ENCODE results near the gene CASP10. TPM values are rescaled to one million over a fixed set of nuclear protein-coding genes. Genes with fewer than 3 reads are reported as not detected.
A peak's percentile ranks its signal among the peaks of the same experiment; 100 is the strongest.

CASP10 gene
- total RNA-seq, 2 donors from 2014 or later = 3.0 to 6.0 TPM

DNA sequence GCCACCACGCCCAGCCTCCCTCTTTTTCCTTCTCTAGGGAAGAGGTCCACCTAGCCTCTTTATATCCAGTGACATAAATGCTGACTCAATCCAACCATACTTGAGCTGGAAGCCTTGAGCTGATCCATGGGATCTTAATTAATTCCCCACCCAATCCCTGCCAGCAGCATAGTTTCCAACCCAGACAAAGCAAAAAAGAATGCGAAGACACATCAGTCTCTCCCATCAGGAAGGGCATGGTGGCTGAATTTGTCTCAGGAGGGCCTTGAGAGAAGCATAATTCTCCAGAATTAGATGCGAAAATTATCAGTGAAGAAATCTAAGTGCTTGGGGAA lies 22.5 kb downstream of the CASP10 start:
- H3K4me3 ChIP-seq = no peak overlapping the region
- no peaks in the 10 kb centered on the region for H3K4me1 ChIP-seq
- peaks cover 0 to under 1% of the 10 kb centered on the region in 2 donors for H3K36me3 ChIP-seq (replicated peaks in 1 of 2; ENCODE audit: insufficient read depth in 1 of 2, low read depth in 2 of 2)
- WGBS, 2 donors = 80 to 84% methylated on average over 3 of the region's 3 CpGs
- no peak for ATAC-seq
- H3K27ac ChIP-seq = no peak overlapping the region
- no peak for DNase-seq
- H3K27me3 ChIP-seq = no peaks in the 10 kb centered on the region
- no peaks in the 10 kb centered on the region for H3K9me3 ChIP-seq
- intact Hi-C loops (cut with DNase I) = no loop called here
- TF ChIP-seq, protein P1, sequence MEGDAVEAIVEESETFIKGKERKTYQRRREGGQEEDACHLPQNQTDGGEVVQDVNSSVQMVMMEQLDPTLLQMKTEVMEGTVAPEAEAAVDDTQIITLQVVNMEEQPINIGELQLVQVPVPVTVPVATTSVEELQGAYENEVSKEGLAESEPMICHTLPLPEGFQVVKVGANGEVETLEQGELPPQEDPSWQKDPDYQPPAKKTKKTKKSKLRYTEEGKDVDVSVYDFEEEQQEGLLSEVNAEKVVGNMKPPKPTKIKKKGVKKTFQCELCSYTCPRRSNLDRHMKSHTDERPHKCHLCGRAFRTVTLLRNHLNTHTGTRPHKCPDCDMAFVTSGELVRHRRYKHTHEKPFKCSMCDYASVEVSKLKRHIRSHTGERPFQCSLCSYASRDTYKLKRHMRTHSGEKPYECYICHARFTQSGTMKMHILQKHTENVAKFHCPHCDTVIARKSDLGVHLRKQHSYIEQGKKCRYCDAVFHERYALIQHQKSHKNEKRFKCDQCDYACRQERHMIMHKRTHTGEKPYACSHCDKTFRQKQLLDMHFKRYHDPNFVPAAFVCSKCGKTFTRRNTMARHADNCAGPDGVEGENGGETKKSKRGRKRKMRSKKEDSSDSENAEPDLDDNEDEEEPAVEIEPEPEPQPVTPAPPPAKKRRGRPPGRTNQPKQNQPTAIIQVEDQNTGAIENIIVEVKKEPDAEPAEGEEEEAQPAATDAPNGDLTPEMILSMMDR (IDR thresholded peaks at IDR 0.05) = no peak
- no peak for TF ChIP-seq POLR2A (IDR thresholded peaks at IDR 0.05)

DNA sequence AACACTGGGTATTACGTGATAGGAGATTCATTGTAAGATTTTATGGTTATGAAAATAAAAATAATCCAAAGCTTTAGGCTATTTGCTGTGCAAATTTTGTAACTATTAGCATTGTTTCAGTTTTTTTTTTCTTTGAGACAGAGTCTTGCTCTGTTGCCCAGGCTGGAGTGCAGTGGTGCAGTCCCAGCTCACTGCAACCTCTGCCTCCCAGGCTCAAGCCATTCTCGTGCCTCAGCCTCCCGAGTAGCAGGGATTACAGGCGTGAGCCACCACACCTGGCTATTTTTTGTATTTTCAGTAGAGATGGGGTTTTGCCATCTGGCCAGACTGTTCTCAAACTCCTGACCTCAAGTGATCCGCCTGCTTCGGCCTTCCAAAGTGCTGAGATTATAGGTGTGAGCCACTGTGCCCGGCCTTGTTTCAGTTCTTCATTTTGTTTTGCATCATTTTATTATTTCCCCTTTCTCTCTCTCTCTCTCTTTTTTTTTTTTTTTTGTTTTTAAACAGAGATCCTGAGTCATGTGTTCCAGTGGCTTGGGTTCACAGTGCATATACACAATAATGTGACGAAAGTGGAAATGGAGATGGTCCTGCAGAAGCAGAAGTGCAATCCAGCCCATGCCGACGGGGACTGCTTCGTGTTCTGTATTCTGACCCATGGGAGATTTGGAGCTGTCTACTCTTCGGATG lies 25.8 kb downstream of the CASP10 start:
- whole genome bisulfite sequencing, 2 donors = 89 to 91% methylated on average over 12 of the region's 12 CpGs

DNA sequence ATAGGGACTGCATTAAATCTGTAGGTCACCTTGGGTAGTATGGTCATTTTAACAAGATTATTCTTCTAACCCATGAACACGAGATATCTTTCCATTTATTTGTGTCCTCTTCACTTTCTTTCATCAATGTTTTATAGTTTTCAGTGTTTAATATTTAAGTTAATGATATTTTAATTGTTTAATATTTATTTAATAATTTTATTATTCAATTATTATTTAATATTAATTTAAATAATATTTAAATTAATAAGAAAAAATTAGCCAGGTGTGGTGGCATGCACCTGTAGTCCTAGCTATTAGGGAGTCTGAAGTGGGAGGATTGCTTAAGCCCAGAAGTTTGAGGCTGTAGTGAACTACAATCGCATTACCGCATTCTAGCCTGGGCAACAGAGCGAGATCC lies 33.0 kb downstream of the CASP10 start:
- intact Hi-C loops (cut with DNase I) = no loop called here
- Histone ChIP-seq H3K27me3 (no peaks in the 10 kb centered on the region), H3K4me1 (peaks cover 17% of the 10 kb centered on the region), H3K4me3 (no peak overlapping the region), H3K9me3 (no peaks in the 10 kb centered on the region), H3K27ac (no peak overlapping the region), H3K36me3 (replicated peaks in 1 of 2; ENCODE audit: insufficient read depth in 1 of 2, low read depth in 2 of 2) (peaks cover 0 to 7% of the 10 kb centered on the region in 2 donors)
- ATAC-seq (no peak), DNase-seq (no peak)
- WGBS, 2 donors = 94 to 99% methylated on average over 4 of the region's 4 CpGs
- no peak for TF ChIP-seq POLR2A (IDR thresholded peaks at IDR 0.05)
- TF ChIP-seq, protein P1 (IDR thresholded peaks at IDR 0.05) = no peak

More for the DNA sequence above, 25.8 kb downstream of the CASP10 start:
- Histone ChIP-seq H3K27me3 (no peaks in the 10 kb centered on the region), H3K4me3 (no peak overlapping the region), H3K9me3 (no peaks in the 10 kb centered on the region), H3K27ac (peak overlapping the region in 1 of 4 donors; percentile 49), H3K4me1 (no peaks in the 10 kb centered on the region), H3K36me3 (replicated peaks in 1 of 2; ENCODE audit: insufficient read depth in 1 of 2, low read depth in 2 of 2) (no peaks in the 10 kb centered on the region)
- DNase-seq (peak in 1 of 4 donors; percentile 50), ATAC-seq (no peak)
- intact Hi-C loops (cut with DNase I) = no loop called here
- TF ChIP-seq POLR2A (IDR thresholded peaks at IDR 0.05) = no peak
- TF ChIP-seq, protein P1 (IDR thresholded peaks at IDR 0.05) = no peak

DNA sequence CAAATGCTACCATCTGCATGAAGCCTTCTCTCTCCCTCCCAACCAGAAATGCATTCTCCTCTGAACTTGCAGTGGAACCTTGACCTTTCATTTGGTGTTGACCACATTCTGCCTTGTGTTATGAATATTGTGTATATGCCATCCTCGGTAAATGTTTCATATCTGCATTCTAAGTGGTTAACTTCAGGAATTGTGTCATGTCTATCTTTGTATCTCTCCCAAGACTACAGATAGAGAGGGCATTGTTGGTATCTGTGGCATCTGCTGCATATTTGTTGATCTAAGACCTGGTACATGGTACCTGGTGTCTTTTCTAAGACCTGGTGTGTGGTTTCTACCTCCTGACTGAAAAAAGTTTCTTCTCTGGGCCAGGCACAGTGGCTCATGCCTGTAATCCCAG lies 34.0 kb downstream of the CASP10 start:
- Histone ChIP-seq H3K36me3 (replicated peaks in 1 of 2; ENCODE audit: insufficient read depth in 1 of 2, low read depth in 2 of 2) (peaks cover 0 to 7% of the 10 kb centered on the region in 2 donors), H3K27me3 (no peaks in the 10 kb centered on the region), H3K9me3 (no peaks in the 10 kb centered on the region), H3K27ac (no peak overlapping the region), H3K4me1 (peaks cover 17% of the 10 kb centered on the region), H3K4me3 (no peak overlapping the region)
- no peak for TF ChIP-seq POLR2A (IDR thresholded peaks at IDR 0.05)
- TF ChIP-seq, protein P1 (IDR thresholded peaks at IDR 0.05) = no peak
- intact Hi-C loops (cut with DNase I) = no loop called here
- WGBS, 2 donors = 73 to 93% methylated on average over 1 of the region's 1 CpG
- ATAC-seq (no peak), DNase-seq (no peak)

DNA sequence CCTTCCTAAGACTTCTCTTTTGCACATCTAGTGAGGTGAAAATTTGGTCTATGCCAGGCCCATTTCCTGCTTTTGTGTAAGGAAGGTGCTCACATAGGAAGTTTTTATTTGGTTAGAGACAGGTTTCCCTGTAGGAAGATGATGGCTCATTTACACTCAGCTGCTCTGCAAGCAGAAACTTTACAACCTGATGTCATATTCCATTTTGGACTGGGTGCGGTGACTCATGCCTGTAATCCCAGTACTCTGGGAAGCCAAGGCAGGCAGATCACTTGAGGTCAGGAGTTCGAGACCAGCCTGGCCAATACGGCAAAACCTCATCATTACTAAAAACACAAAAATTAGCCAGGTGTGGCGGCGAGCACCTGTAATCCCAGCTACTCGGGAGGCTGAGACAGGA lies 35.8 kb downstream of the CASP10 start:
- ATAC-seq (no peak), DNase-seq (no peak)
- Histone ChIP-seq H3K27ac (no peak overlapping the region), H3K4me1 (peaks cover 17% of the 10 kb centered on the region), H3K4me3 (no peak overlapping the region), H3K9me3 (no peaks in the 10 kb centered on the region), H3K36me3 (replicated peaks in 1 of 2; ENCODE audit: insufficient read depth in 1 of 2, low read depth in 2 of 2) (peaks cover 0 to 7% of the 10 kb centered on the region in 2 donors), H3K27me3 (no peaks in the 10 kb centered on the region)
- 92 to 97% methylated on average over 6 of the region's 6 CpGs for WGBS, 2 donors
- TF ChIP-seq, protein P1 (IDR thresholded peaks at IDR 0.05) = no peak
- TF ChIP-seq POLR2A (IDR thresholded peaks at IDR 0.05) = no peak
- intact Hi-C loops (cut with DNase I) = no loop called here
